Neural crest cell (in vitro differentiated cells): Measurements from ENCODE around the gene RCVRN. TPM values are rescaled to one million over a fixed set of nuclear protein-coding genes. Genes with fewer than 3 reads are reported as not detected.

Experiments used
- DNase-seq: peaks from one replicate; pipeline ENCODE4 v3.0.0; 2021; ENCODE audit warnings: low read depth, mixed read lengths, low spot score
- H3K27ac Mint-ChIP-seq: one replicate; pipeline ENCODE4 v1.8.0; 2021; ENCODE audit warnings: mild to moderate bottlenecking, mixed read lengths; ENCODE audit not compliant: unreplicated experiment
- H3K27me3 Mint-ChIP-seq: 2 replicates; pipeline ENCODE4 v1.8.0; 2021; ENCODE audit warnings: low read depth, mild to moderate bottlenecking, mixed read lengths
- H3K36me3 Mint-ChIP-seq: 2 replicates; pipeline ENCODE4 v1.8.0; 2021; ENCODE audit warnings: low read depth, mild to moderate bottlenecking, mixed read lengths
- H3K4me1 Mint-ChIP-seq: 2 replicates; pipeline ENCODE4 v1.8.0; 2021; ENCODE audit warnings: mixed read lengths
- H3K4me3 Mint-ChIP-seq: one replicate; pipeline ENCODE4 v1.8.0; 2021; ENCODE audit warnings: mild to moderate bottlenecking, mixed read lengths
- H3K9me3 Mint-ChIP-seq: 2 replicates; pipeline ENCODE4 v1.8.0; 2021; ENCODE audit warnings: mixed read lengths
- total RNA-seq: library from RNA; stranded (reverse); gene quantifications from 2 replicates; pipeline ENCODE4 v1.2.1, GENCODE V29; 2021
- TF ChIP-seq, protein P1 (sequence below): fragments of 200-600 bp; sonication (generic); conservative IDR thresholded peaks from 2 replicates; pipeline ENCODE4 v1.5.0; 2021; ENCODE audit warnings: antibody characterized with exemption, mild to moderate bottlenecking

Gene RCVRN
- total RNA-seq, 1 donor from 2014 or later = 0.35 TPM

DNA sequence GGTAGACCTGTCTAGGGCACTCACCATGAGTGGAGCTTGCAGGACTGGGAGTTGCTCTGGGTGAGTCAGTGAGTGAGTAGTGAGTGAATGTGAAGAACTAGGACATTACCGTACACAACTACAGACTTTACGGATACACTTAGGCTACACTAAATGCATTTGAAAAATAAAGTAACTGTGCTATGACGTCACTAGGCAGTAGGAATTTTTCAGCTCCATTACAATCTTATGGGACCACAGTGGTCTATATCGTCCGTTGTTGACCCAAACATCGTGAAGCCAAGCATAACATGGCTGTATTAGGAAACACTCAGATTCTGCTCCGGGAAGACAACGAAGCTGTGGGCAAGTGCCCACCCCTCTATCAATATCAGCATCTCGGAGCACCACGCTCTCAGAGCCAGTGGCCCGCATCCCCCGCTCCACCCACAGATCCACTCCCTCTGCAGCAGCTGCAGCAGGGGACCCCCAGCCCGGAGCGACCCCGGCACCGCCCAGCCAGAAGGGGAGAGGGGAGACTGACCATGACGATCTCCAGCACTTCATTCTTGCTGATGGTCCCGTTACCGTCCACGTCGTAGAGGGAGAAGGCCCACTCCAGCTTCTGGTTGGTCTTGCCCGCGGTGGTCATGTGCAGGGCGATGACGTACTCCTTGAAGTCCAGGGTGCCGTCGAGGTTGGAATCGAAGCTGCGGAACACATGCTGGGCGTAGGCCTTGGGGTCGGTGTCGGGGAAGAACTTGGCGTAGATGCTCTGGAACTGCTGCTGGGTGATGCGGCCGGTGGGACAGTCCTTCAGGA, 594 bp downstream of the RCVRN start:
- peaks cover 1% of the 10 kb centered on the region for H3K9me3 Mint-ChIP-seq
- TF ChIP-seq, protein P1, sequence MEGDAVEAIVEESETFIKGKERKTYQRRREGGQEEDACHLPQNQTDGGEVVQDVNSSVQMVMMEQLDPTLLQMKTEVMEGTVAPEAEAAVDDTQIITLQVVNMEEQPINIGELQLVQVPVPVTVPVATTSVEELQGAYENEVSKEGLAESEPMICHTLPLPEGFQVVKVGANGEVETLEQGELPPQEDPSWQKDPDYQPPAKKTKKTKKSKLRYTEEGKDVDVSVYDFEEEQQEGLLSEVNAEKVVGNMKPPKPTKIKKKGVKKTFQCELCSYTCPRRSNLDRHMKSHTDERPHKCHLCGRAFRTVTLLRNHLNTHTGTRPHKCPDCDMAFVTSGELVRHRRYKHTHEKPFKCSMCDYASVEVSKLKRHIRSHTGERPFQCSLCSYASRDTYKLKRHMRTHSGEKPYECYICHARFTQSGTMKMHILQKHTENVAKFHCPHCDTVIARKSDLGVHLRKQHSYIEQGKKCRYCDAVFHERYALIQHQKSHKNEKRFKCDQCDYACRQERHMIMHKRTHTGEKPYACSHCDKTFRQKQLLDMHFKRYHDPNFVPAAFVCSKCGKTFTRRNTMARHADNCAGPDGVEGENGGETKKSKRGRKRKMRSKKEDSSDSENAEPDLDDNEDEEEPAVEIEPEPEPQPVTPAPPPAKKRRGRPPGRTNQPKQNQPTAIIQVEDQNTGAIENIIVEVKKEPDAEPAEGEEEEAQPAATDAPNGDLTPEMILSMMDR = no peak
- H3K27me3 Mint-ChIP-seq = no peaks in the 10 kb centered on the region
- H3K4me3 Mint-ChIP-seq = no peak overlapping the region
- no peak overlapping the region for H3K27ac Mint-ChIP-seq
- DNase-seq = no peak
- no peaks in the 10 kb centered on the region for H3K36me3 Mint-ChIP-seq
- H3K4me1 Mint-ChIP-seq = peaks cover 28% of the 10 kb centered on the region

DNA sequence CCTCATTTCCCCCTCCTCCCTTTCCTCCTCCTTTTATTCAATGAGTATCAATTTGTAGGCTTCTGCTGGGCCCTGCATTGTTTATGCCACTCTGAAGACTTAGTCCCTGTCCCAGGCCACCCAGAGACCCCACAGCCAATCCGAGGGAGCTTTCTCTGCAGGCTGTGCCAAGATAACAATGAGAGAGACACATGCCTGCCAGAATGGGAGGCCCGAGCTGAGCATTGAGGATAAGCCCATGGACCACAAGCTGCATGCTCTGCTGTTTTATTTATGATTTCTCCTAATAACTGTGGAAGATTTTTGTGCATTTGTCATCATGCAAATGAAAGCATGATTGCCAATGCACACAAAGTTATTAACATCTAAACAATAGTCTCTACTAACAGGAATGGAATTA, 3.0 kb downstream of the RCVRN start:
- TF ChIP-seq, protein P1 = no peak
- Mint-ChIP-seq H3K4me1 (peaks cover 17% of the 10 kb centered on the region), H3K36me3 (no peaks in the 10 kb centered on the region), H3K9me3 (no peaks in the 10 kb centered on the region), H3K27ac (no peak overlapping the region), H3K27me3 (no peaks in the 10 kb centered on the region), H3K4me3 (no peak overlapping the region)
- DNase-seq = no peak

DNA sequence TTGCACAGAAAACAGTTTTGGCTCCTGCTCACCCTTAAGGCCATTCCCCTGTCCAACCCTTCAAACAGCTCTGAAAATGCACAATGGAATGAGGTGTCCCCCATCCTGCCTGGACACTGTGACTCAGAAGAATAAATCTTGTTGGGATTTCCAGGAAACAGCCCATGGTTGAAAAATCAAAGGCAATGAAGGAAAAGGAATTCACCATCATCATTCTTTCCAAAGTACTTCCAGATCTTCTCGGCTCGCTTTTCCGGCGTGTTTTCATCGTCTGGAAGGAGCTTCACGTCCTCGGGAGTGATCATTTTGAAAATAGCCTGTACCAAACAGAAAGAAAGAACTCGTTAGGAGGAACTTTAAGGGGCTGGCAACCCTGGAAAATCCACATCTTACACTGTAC, 4.3 kb downstream of the RCVRN start:
- H3K27ac Mint-ChIP-seq = no peak overlapping the region
- no peak for DNase-seq
- TF ChIP-seq, protein P1 = no peak
- H3K9me3 Mint-ChIP-seq = no peaks in the 10 kb centered on the region
- no peaks in the 10 kb centered on the region for H3K27me3 Mint-ChIP-seq
- peaks cover 30% of the 10 kb centered on the region for H3K4me1 Mint-ChIP-seq
- H3K4me3 Mint-ChIP-seq = no peak overlapping the region
- H3K36me3 Mint-ChIP-seq = no peaks in the 10 kb centered on the region

DNA sequence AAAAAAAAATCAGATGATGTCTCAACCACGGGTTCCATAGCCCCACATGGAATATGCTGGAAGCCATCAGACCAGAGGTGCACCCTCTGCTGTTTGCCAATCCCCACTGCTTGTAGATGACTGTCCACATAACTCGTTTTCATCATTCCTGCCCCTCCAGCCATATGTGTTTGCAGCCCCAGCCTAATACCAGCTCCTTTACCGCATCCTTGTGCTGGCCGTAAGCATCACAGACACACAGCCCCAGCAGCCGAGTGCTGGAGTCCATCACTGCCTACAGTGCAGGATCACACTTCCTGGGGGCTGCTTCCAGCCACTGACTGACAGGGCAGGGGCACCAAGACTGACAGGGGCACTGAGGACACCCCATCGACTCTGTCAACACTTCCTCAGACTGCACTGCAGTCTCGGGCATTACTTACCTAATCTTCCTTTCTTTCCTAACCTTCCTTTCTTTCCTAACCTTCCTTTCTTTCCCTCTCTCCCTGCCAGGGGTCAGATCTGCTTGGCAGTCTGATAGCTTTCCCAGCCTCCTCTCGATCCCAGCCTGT, 5.0 kb downstream of the RCVRN start:
- TF ChIP-seq, protein P1 = no peak
- no peaks in the 10 kb centered on the region for H3K9me3 Mint-ChIP-seq
- peaks cover 30% of the 10 kb centered on the region for H3K4me1 Mint-ChIP-seq
- DNase-seq = no peak
- no peak overlapping the region for H3K27ac Mint-ChIP-seq
- no peaks in the 10 kb centered on the region for H3K36me3 Mint-ChIP-seq
- H3K4me3 Mint-ChIP-seq = no peak overlapping the region
- H3K27me3 Mint-ChIP-seq = no peaks in the 10 kb centered on the region

DNA sequence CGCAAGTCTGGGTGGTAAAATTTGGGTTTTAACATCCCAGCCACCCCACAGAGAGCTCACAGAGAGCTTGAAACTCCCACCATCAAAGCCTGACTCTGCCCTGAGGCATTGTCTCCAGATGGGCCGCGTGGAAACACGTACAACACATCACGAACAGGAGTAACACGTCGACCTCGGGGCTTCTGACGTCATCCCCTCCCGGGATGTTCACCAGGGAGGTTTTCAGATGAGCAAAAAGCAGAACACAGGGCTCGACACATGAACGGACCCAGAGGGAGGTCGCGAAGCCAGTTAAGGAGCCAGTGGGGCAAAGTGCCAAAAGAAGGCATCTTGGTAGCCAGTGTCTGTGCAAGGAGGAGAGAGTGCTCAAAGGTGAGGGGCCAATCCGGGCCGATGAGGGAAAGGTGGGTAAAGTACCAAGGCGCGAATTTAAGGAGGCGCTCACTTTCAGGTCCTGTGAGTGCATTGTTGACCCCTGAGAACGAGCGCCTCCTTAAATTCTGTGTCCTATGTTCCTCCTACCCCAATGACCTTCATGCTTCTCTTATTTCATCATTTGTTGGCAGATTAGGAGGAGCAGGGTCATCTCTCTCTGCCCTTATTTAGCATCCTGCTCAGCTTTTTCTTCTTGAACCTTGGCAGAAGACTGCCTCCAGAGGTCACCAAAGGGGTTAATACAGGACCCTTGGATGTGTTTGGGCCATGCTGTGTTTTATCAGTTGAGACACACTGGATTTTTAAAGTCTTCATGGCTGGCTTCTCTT, 5.6 kb downstream of the RCVRN start:
- no peaks in the 10 kb centered on the region for H3K27me3 Mint-ChIP-seq

More for the DNA sequence above, 5.6 kb downstream of the RCVRN start:
- H3K4me1 Mint-ChIP-seq = peaks cover 30% of the 10 kb centered on the region
- H3K9me3 Mint-ChIP-seq = no peaks in the 10 kb centered on the region
- no peak for DNase-seq
- H3K4me3 Mint-ChIP-seq = no peak overlapping the region
- TF ChIP-seq, protein P1 = no peak
- no peaks in the 10 kb centered on the region for H3K36me3 Mint-ChIP-seq
- peak overlapping the region; percentile 55 for H3K27ac Mint-ChIP-seq
